NCI-H82 (cell line): ENCODE results near the gene USP17L13.
"Not testable (repeated sequence)": the region's sequence is repeated elsewhere in the genome, so short reads cannot be mapped to it uniquely, and the experiment has no call there.

Experiments used
- DNase-seq: peaks from one replicate; lab custom pipeline; 2025; lab: John Stamatoyannopoulos, UW

USP17L13 gene, protein sequence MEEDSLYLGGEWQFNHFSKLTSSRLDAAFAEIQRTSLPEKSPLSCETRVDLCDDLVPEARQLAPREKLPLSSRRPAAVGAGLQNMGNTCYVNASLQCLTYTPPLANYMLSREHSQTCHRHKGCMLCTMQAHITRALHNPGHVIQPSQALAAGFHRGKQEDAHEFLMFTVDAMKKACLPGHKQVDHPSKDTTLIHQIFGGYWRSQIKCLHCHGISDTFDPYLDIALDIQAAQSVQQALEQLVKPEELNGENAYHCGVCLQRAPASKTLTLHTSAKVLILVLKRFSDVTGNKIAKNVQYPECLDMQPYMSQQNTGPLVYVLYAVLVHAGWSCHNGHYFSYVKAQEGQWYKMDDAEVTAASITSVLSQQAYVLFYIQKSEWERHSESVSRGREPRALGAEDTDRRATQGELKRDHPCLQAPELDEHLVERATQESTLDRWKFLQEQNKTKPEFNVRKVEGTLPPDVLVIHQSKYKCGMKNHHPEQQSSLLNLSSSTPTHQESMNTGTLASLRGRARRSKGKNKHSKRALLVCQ

GRCh38 chr4:9224596-9224995 lies at the start of gene USP17L13:
USP17L13 (plus strand) TSS chr4:9224896; CDS start chr4:9224896, 0 bp downstream.
- DNase-seq = not testable (repeated sequence)

DNA sequence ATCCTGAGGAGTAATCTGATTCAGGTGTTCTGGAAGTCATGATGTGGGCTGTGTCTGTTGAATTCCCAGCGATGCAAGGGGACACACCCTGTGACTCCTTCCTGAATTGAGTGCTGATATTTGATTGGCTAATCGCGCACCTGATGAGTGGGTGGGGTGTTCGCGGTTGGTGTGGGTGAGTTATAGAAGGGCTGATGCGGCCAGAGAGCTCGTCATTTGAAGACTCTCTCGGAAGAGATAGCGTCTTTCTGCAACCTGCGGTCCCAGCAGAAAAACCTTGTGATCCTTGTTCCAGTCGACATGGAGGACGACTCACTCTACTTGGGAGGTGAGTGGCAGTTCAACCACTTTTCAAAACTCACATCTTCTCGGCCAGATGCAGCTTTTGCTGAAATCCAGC lies 14.3 kb upstream of the USP17L13 start, which contains the start of gene USP17L10:
TSS of gene USP17L10 (plus strand) at position 301 of the 400 bp plus-strand sequence. CDS start at position 301, 0 bp downstream.
- DNase-seq = not testable (repeated sequence)

DNA sequence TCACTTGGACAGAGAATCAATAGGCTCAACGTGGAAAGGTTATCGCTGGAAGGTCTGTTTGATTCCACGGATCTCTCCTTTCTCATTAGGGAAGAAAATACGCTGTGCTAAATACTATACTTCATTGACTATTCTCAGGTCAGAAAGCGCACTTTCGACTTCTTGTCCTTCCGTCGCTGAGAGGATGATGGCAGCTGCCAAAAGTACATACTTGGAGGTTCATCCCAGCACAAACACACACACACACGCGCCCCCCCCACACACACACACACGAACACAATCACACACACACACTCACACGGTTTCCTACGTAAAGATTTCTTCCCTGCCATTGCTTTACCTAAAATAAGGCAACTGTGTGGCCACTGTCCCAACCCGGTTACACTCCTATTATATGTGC lies 10.0 kb upstream of the USP17L13 start:
- DNase-seq = not testable (repeated sequence)

GRCh38 chr4:9215105-9215504 lies 9.6 kb upstream of the USP17L13 start, which contains the start of gene USP17L11:
USP17L11 (plus strand) TSS chr4:9215405; CDS start chr4:9215405, 0 bp downstream.
- not testable (repeated sequence) for DNase-seq

DNA sequence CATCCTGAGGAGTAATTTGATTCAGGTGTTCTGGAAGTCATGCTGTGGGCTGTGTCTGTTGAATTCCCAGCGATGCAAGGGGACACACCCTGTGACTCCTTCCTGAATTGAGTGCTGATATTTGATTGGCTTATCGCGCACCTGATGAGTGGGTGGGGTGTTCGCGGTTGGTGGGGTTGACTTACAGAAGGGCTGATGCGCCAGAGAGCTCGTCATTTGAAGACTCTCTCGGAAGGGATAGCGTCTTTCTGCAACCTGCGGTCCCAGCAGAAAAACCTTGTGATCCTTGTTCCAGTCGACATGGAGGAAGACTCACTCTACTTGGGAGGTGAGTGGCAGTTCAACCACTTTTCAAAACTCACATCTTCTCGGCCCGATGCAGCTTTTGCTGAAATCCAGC lies 4.8 kb upstream of the USP17L13 start, which contains the start of gene USP17L12:
TSS of gene USP17L12 (plus strand) at position 301 of the 400 bp plus-strand sequence. CDS start at position 301, 0 bp downstream.
- not testable (repeated sequence) for DNase-seq

DNA sequence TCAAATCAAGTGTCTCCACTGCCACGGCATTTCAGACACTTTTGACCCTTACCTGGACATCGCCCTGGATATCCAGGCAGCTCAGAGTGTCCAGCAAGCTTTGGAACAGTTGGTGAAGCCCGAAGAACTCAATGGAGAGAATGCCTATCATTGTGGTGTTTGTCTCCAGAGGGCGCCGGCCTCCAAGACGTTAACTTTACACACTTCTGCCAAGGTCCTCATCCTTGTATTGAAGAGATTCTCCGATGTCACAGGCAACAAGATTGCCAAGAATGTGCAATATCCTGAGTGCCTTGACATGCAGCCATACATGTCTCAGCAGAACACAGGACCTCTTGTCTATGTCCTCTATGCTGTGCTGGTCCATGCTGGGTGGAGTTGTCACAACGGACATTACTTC lies 5.6 kb downstream of the USP17L13 start:
- not testable (repeated sequence) for DNase-seq

DNA sequence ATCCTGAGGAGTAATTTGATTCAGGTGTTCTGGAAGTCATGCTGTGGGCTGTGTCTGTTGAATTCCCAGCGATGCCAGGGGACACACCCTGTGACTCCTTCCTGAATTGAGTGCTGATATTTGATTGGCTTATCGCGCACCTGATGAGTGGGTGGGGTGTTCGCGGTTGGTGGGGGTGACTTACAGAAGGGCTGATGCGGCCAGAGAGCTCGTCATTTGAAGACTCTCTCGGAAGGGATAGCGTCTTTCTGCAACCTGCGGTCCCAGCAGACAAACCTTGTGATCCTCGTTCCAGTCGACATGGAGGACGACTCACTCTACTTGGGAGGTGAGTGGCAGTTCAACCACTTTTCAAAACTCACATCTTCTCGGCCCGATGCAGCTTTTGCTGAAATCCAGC lies 9.4 kb downstream of the USP17L13 start, which contains the start of gene USP17L15:
TSS of gene USP17L15 (plus strand) at position 301 of the 400 bp plus-strand sequence. CDS start at position 301, 0 bp downstream.
- not testable (repeated sequence) for DNase-seq

DNA sequence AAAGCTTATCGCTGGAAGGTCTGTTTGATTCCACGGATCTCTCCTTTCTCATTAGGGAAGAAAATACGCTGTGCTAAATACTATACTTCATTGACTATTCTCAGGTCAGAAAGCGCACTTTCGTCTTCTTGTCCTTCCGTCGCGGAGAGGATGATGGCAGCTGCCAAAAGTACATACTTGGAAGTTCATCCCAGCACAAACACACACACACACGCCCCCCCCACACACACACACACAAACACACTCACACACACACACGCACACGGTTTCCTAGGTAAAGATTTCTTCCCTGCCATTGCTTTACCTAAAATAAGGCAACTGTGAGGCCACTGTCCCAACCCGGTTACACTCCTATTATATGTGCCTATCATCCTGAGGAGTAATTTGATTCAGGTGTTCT lies 13.8 kb downstream of the USP17L13 start:
- DNase-seq = not testable (repeated sequence)

DNA sequence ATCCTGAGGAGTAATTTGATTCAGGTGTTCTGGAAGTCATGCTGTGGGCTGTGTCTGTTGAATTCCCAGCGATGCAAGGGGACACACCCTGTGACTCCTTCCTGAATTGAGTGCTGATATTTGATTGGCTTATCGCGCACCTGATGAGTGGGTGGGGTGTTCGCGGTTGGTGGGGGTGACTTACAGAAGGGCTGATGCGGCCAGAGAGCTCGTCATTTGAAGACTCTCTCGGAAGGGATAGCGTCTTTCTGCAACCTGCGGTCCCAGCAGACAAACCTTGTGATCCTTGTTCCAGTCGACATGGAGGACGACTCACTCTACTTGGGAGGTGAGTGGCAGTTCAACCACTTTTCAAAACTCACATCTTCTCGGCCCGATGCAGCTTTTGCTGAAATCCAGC lies 18.9 kb downstream of the USP17L13 start, which contains the start of gene USP17L17:
TSS of gene USP17L17 (plus strand) at position 301 of the 400 bp plus-strand sequence. CDS start at position 301, 0 bp downstream.
- DNase-seq = not testable (repeated sequence)

- DNase-seq = not testable (repeated sequence)
These were observed 23.4 kb downstream of the USP17L13 start, which contains the start of gene USP17L18 for GRCh38 chr4:9247953-9248680. USP17L18 (plus strand) TSS chr4:9248630; CDS start chr4:9248630, 0 bp downstream.

GRCh38 chr4:9253078-9253477 lies 28.4 kb downstream of the USP17L13 start, which contains the start of gene USP17L19:
USP17L19 (plus strand) TSS chr4:9253378; CDS start chr4:9253378, 0 bp downstream.
- DNase-seq = not testable (repeated sequence)

DNA sequence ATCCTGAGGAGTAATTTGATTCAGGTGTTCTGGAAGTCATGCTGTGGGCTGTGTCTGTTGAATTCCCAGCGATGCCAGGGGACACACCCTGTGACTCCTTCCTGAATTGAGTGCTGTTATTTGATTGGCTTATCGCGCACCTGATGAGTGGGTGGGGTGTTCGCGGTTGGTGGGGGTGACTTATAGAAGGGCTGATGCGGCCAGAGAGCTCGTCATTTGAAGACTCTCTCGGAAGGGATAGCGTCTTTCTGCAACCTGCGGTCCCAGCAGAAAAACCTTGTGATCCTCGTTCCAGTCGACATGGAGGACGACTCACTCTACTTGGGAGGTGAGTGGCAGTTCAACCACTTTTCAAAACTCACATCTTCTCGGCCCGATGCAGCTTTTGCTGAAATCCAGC lies 33.1 kb downstream of the USP17L13 start, which contains the start of gene USP17L20:
TSS of gene USP17L20 (plus strand) at position 301 of the 400 bp plus-strand sequence. CDS start at position 301, 0 bp downstream.
- DNase-seq = not testable (repeated sequence)

- DNase-seq = not testable (repeated sequence)
These were observed 37.9 kb downstream of the USP17L13 start, which contains the start of gene USP17L21 for GRCh38 chr4:9262572-9262971. USP17L21 (plus strand) TSS chr4:9262872; CDS start chr4:9262872, 0 bp downstream.

- DNase-seq = not testable (repeated sequence)
These were observed 42.6 kb downstream of the USP17L13 start, which contains the start of gene USP17L22 for GRCh38 chr4:9267319-9267718. USP17L22 (plus strand) TSS chr4:9267619; CDS start chr4:9267619, 0 bp downstream.

DNA sequence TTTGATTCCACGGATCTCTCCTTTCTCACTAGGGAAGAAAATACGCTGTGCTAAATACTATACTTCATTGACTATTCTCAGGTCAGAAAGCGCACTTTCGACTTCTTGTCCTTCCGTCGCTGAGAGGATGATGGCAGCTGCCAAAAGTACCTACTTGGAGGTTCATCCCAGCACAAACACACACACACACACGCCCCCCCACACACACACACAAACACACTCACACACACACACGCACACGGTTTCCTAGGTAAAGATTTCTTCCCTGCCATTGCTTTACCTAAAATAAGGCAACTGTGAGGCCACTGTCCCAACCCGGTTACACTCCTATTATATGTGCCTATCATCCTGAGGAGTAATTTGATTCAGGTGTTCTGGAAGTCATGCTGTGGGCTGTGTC lies 47.0 kb downstream of the USP17L13 start:
- not testable (repeated sequence) for DNase-seq
